K562 (cell line): ENCODE results near the gene CDC6. TPM values are rescaled to one million over a fixed set of nuclear protein-coding genes. Genes with fewer than 3 reads are reported as not detected.

Experiments used
- ATAC-seq: fragments of 200-7000 bp; cut with Tn5 transposase; 3 replicates; pipeline ENCODE4 v1.9.1; 2020; ENCODE audit warnings: moderate library complexity
- BruUV-seq: library from RNA; stranded (reverse); fragments of 400-500 nt; replicated peaks from 2 replicates; lab custom pipeline; 2021; lab: Mats Ljungman, UMichigan
- CTCF ChIA-PET: fragments of 300-600 bp; formaldehyde crosslinking; extraction: SDS; loops from one replicate; lab custom pipeline; 2021; ENCODE audit warnings: low intra/inter-chr PET ratio; lab: Yijun Ruan, JAX
- POLR2A ChIA-PET: fragments of 300-600, 350-650 bp; sonication (Branson Sonifier 250); formaldehyde crosslinking; extraction: SDS; loops from one replicate; lab custom pipeline; 2021; ENCODE audit warnings: antibody characterized with exemption, inconsistent platforms; lab: Yijun Ruan, JAX
- DNase-seq, 4 experiments: peaks; one replicate each; pipeline versions ENCODE4 v3.0.0 to v3.0.0-alpha.2; 2011 to 2018; ENCODE audit warnings: low spot score in 3 of 4, mixed read lengths in 3 of 4; ENCODE audit errors: extremely low read depth in 1 of 4
- FAIRE-seq: peaks from 2 replicates; lab custom pipeline; 2011; peaks lifted over from hg19 to GRCh38; lab: Jason Lieb, UNC
- H2AFZ ChIP-seq: 2 replicates; pipeline ENCODE4 v1.6.0; 2011; ENCODE audit warnings: low read depth, low read length, control low read depth, inconsistent platforms
- H3K27ac ChIP-seq: fragments of 200-600 bp; 3 replicates; pipeline ENCODE4 v1.8.0; 2011; ENCODE audit warnings: low read depth, mild to moderate bottlenecking, control low read depth, inconsistent platforms, low read length, moderate library complexity, mixed read lengths; ENCODE audit errors: extremely low read depth
- H3K27me3 ChIP-seq, 2 experiments: fragments of 300-600 bp in 1 of 2; 2 replicates in 1 of 2; 3 replicates in 1 of 2; pipeline versions ENCODE4 v1.6.0 to v1.8.0; 2011; ENCODE audit warnings: inconsistent platforms in 2 of 2, low read length in 2 of 2, mild to moderate bottlenecking in 1 of 2, mixed read lengths in 1 of 2, moderate library complexity in 1 of 2; ENCODE audit not compliant: control insufficient read depth in 2 of 2, insufficient read depth in 2 of 2
- H3K36me3 ChIP-seq: fragments of 300-600 bp; 3 replicates; pipeline ENCODE4 v1.8.0; 2011; ENCODE audit warnings: mild to moderate bottlenecking, low read length, inconsistent platforms; ENCODE audit not compliant: control insufficient read depth, insufficient read depth
- H3K4me1 ChIP-seq, 2 experiments: fragments of 200-600 bp in 1 of 2; replicated peaks in 1 of 2; 2 replicates in 1 of 2; 3 replicates in 1 of 2; pipeline versions ENCODE4 v1.5.1 to v1.8.0; 2011; ENCODE audit warnings: inconsistent platforms in 2 of 2, low read length in 2 of 2, mild to moderate bottlenecking in 1 of 2, mixed read lengths in 1 of 2, moderate library complexity in 1 of 2; ENCODE audit not compliant: control insufficient read depth in 2 of 2, insufficient read depth in 2 of 2
- H3K4me2 ChIP-seq: 2 replicates; pipeline ENCODE4 v1.6.1; 2011; ENCODE audit warnings: low read length, control low read depth, inconsistent platforms, mixed read lengths; ENCODE audit not compliant: insufficient read depth
- H3K4me3 ChIP-seq: fragments of 200-600 bp; sonication (generic), shearing (Covaris generic); 2 replicates; pipeline ENCODE4 v1.5.1; 2016; ENCODE audit warnings: control low read depth, inconsistent platforms
- H3K79me2 ChIP-seq: fragments of 200-600 bp; 3 replicates; pipeline ENCODE4 v1.8.0; 2011; ENCODE audit warnings: low read length, inconsistent platforms; ENCODE audit not compliant: control insufficient read depth, insufficient read depth
- H3K9ac ChIP-seq, 2 experiments: 2 replicates each; pipeline versions ENCODE4 v1.6.0 to v1.6.1; 2011; ENCODE audit warnings: low read depth in 2 of 2, low read length in 2 of 2, control low read depth in 1 of 2, inconsistent platforms in 1 of 2, mild to moderate bottlenecking in 1 of 2, mixed read lengths in 1 of 2; ENCODE audit not compliant: insufficient read depth in 1 of 2
- H3K9me1 ChIP-seq: one replicate; pipeline ENCODE4 v1.6.0; 2011; ENCODE audit warnings: inconsistent platforms, mild to moderate bottlenecking, low read length, moderate library complexity; ENCODE audit not compliant: control insufficient read depth, insufficient read depth
- H3K9me3 ChIP-seq: replicated peaks from 2 replicates; pipeline ENCODE4 v1.5.1; 2011; ENCODE audit warnings: low read depth, low read length, inconsistent platforms; ENCODE audit not compliant: control insufficient read depth, insufficient read depth
- H4K20me1 ChIP-seq: replicated peaks from 2 replicates; pipeline ENCODE4 v1.6.1; 2011; ENCODE audit warnings: low read length, inconsistent platforms, mixed read lengths; ENCODE audit not compliant: control insufficient read depth, insufficient read depth
- MEIS2 ChIP-seq: fragments of 450-650 bp; IDR thresholded peaks from 2 replicates; pipeline ENCODE4 v1.6.1; 2014; ENCODE audit warnings: mild to moderate bottlenecking; ENCODE audit not compliant: partially characterized antibody
- TARDBP ChIP-seq: fragments of 450-650 bp; IDR thresholded peaks from 2 replicates; pipeline ENCODE4 v1.6.1; 2016
- TCF3 ChIP-seq: sonication (generic); formaldehyde crosslinking; IDR thresholded peaks from 2 replicates; pipeline ENCODE4 v1.4.0; 2020; ENCODE audit warnings: mild to moderate bottlenecking, missing genetic modification reagents
- ZNF239 ChIP-seq: fragments of 250-450 bp; sonication (Bioruptor Pico); IDR thresholded peaks from 2 replicates; pipeline ENCODE4 v1.4.0; 2020; ENCODE audit warnings: mild to moderate bottlenecking
- WGBS: fragments of 100-300 bp; shearing (Covaris generic); methylation state at CpG from one replicate; pipeline ENCODE4 v1.1.6; 2016; ENCODE audit warnings: low coverage, mixed read lengths; ENCODE audit not compliant: insufficient coverage; ENCODE audit errors: missing lambda C conversion rate; 5-methylcytosine and 5-hydroxymethylcytosine counted together
- in situ Hi-C: fragments of 300-500 bp; cut with MboI; formaldehyde crosslinking; loops from 4 replicates; pipeline ENCODE4 v1.15.0; 2018; ENCODE audit warnings: inconsistent platforms, mixed read lengths
- intact Hi-C: fragments of 100-400 bp; cut with micrococcal nuclease; formaldehyde crosslinking; loops from 2 replicates; pipeline ENCODE4 v1.14.2; 2022
- polyA plus RNA-seq, 8 experiments: library from polyadenylated mRNA; depleted of rRNA in 4 of 8; stranded (reverse) in 5 of 8; unstranded in 3 of 8; fragments of >200 nt; fragmentation: Nextera tagmentation in 2 of 8; fragmentation: Illumina TruSeq in 1 of 8; extraction: Ambion mirVana in 2 of 8; extraction: Trizol in 1 of 8; gene quantifications; 2 replicates each; pipeline versions ENCODE4 v1.2.1 to v1.2.3, GENCODE V29; 2011 to 2014; ENCODE audit warnings: inconsistent platforms in 1 of 8, missing spikeins in 1 of 8
- total RNA-seq, 7 experiments: library from RNA; depleted of rRNA in 6 of 7; stranded (reverse); fragments of >200 nt in 6 of 7; fragmentation: Illumina TruSeq in 2 of 7; extraction: Trizol in 2 of 7; gene quantifications; 2 replicates each; pipeline versions ENCODE4 v1.2.1 to v1.2.3, GENCODE V29; 2011 to 2021; ENCODE audit warnings: low replicate concordance in 1 of 7
- TF ChIP-seq, protein P1 (sequence below): fragments of 450-650 bp; IDR thresholded peaks from 2 replicates; pipeline ENCODE4 v1.6.1; 2018; ENCODE audit warnings: mild to moderate bottlenecking, low read depth; ENCODE audit not compliant: partially characterized antibody
- TF ChIP-seq, protein P2 (sequence below): sonication (generic); formaldehyde crosslinking; IDR thresholded peaks from 2 replicates; pipeline ENCODE4 v1.8.0; 2022; ENCODE audit warnings: mild to moderate bottlenecking, missing genetic modification reagents
- TF ChIP-seq, protein P3 (sequence below): sonication (generic); formaldehyde crosslinking; IDR thresholded peaks from 2 replicates; pipeline ENCODE4 v1.8.0; 2022; ENCODE audit warnings: missing genetic modification reagents, mild to moderate bottlenecking, borderline replicate concordance

Gene CDC6
- total and polyA plus RNA-seq, 9 of the 15 experiments (the other 6 are each of a cell fraction or from before 2014, with no cell fraction given), result 29.6 to 141 (median 106) TPM

DNA sequence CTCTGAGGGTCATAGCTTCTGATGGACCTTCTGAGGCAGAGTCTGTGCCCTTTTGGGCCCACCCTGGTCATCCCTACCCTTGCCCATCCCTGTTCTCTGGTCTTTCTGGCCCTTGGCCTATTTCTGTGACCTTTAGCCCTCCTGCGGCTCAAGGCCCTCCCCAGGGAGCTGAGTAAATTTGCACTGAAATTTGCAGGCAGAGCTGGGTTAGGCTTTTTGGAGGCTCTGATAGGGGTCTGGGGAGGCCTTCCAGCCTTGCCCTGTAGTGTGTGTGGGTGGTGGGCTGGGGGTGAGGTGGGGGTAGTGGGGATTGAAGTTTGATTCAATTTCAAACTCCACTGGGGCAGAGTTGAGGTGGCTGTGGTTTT lies 39.1 kb downstream of the CDC6 start:
- H3K9ac ChIP-seq, result peak overlapping the region in 1 of 2 experiments; percentile 56; a peak in 1 of 4 replicates
- ChIA-PET CTCF (no interaction called here), POLR2A (interaction anchor here (1.3 to 1.4 kb wide), 3 partner anchors 8 to 35 kb away, joined by 3 to 4 read pairs (median 4); no protein-coding TSS in a partner anchor)
- FAIRE-seq (no peak), ATAC-seq (no peak), DNase-seq (no peak)
- TF ChIP-seq, protein P1, sequence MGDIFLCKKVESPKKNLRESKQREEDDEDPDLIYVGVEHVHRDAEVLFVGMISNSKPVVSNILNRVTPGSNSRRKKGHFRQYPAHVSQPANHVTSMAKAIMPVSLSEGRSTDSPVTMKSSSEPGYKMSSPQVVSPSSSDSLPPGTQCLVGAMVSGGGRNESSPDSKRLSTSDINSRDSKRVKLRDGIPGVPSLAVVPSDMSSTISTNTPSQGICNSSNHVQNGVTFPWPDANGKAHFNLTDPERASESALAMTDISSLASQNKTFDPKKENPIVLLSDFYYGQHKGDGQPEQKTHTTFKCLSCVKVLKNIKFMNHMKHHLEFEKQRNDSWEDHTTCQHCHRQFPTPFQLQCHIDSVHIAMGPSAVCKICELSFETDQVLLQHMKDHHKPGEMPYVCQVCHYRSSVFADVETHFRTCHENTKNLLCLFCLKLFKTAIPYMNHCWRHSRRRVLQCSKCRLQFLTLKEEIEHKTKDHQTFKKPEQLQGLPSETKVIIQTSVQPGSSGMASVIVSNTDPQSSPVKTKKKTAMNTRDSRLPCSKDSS, result no peak
- TF ChIP-seq, protein P2, sequence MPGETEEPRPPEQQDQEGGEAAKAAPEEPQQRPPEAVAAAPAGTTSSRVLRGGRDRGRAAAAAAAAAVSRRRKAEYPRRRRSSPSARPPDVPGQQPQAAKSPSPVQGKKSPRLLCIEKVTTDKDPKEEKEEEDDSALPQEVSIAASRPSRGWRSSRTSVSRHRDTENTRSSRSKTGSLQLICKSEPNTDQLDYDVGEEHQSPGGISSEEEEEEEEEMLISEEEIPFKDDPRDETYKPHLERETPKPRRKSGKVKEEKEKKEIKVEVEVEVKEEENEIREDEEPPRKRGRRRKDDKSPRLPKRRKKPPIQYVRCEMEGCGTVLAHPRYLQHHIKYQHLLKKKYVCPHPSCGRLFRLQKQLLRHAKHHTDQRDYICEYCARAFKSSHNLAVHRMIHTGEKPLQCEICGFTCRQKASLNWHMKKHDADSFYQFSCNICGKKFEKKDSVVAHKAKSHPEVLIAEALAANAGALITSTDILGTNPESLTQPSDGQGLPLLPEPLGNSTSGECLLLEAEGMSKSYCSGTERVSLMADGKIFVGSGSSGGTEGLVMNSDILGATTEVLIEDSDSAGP (CRISPR knock-in tag), result no peak
- TF ChIP-seq, protein P3, sequence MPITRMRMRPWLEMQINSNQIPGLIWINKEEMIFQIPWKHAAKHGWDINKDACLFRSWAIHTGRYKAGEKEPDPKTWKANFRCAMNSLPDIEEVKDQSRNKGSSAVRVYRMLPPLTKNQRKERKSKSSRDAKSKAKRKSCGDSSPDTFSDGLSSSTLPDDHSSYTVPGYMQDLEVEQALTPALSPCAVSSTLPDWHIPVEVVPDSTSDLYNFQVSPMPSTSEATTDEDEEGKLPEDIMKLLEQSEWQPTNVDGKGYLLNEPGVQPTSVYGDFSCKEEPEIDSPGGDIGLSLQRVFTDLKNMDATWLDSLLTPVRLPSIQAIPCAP (CRISPR knock-in tag), result no peak
- TF ChIP-seq TARDBP, result no peak
- no peak for TF ChIP-seq ZNF239 (CRISPR knock-in tag)
- TF ChIP-seq MEIS2, result no peak
- TF ChIP-seq TCF3 (CRISPR knock-in tag), result no peak
- peaks cover 7% of the 10 kb centered on the region for H4K20me1 ChIP-seq
- H3K9me1 ChIP-seq, result peaks cover 6% of the 10 kb centered on the region
- no peak overlapping the region for H3K27ac ChIP-seq
- H3K4me1 ChIP-seq, result peaks cover 24 to 62% of the 10 kb centered on the region in 2 experiments
- no TSS peak for BruUV-seq
- no peak overlapping the region for H2AFZ ChIP-seq
- in situ Hi-C loops (no loop called here), intact Hi-C loops (no loop called here)
- H3K4me3 ChIP-seq, result no peak overlapping the region
- no peak overlapping the region for H3K4me2 ChIP-seq
- peaks cover 15% of the 10 kb centered on the region; the same call in 1 of the 3 replicates for H3K36me3 ChIP-seq
- H3K27me3 ChIP-seq, result no peaks in the 10 kb centered on the region
- H3K9me3 ChIP-seq, result no peaks in the 10 kb centered on the region
- peaks cover 75% of the 10 kb centered on the region for H3K79me2 ChIP-seq
- WGBS, result 90% methylated on average over 1 of the region's 1 CpG
